Measurements from ENCODE around the gene XPNPEP2.

Gene XPNPEP2

GRCh38 chrX:129768186-129768585 is 29.4 kb downstream of the XPNPEP2 start:
- no peaks in the 10 kb centered on the region for H3K36me3 Mint-ChIP-seq (ENCODE audit: low read depth)
- H3K27ac Mint-ChIP-seq: no peak overlapping the region
- no peaks in the 10 kb centered on the region for H3K4me1 Mint-ChIP-seq
- no peak overlapping the region for H3K4me3 Mint-ChIP-seq
- TF ChIP-seq CTCF (IDR thresholded peaks at IDR 0.05; ENCODE audit: unreplicated experiment in 3 of 3): no peak
- peaks cover 4% of the 10 kb centered on the region for H3K27me3 Mint-ChIP-seq (ENCODE audit: low read depth)
- H3K9me3 Mint-ChIP-seq: peaks cover 6% of the 10 kb centered on the region

- no peak for TF ChIP-seq CTCF (IDR thresholded peaks at IDR 0.05; ENCODE audit: unreplicated experiment in 3 of 3)
- Mint-ChIP-seq H3K36me3 (ENCODE audit: low read depth) (no peaks in the 10 kb centered on the region), H3K4me3 (no peak overlapping the region), H3K27ac (no peak overlapping the region), H3K9me3 (peaks cover 6% of the 10 kb centered on the region), H3K27me3 (ENCODE audit: low read depth) (peaks cover 4% of the 10 kb centered on the region), H3K4me1 (no peaks in the 10 kb centered on the region)
Measured at GRCh38 chrX:129768586-129769466, 30.0 kb downstream of the XPNPEP2 start.

- H3K27me3 Mint-ChIP-seq (ENCODE audit: low read depth): peaks cover 4% of the 10 kb centered on the region
- no peaks in the 10 kb centered on the region for H3K36me3 Mint-ChIP-seq (ENCODE audit: low read depth)
- H3K27ac Mint-ChIP-seq: no peak overlapping the region
- H3K4me1 Mint-ChIP-seq: no peaks in the 10 kb centered on the region
- no peak for TF ChIP-seq CTCF (IDR thresholded peaks at IDR 0.05; ENCODE audit: unreplicated experiment in 3 of 3)
- no peak overlapping the region for H3K4me3 Mint-ChIP-seq
- peaks cover 6% of the 10 kb centered on the region for H3K9me3 Mint-ChIP-seq
Measured at GRCh38 chrX:129769467-129770154, 30.8 kb downstream of the XPNPEP2 start.

GRCh38 chrX:129771266-129771995 is 32.7 kb downstream of the XPNPEP2 start:
- Mint-ChIP-seq H3K27me3 (ENCODE audit: low read depth) (peaks cover 4% of the 10 kb centered on the region), H3K36me3 (ENCODE audit: low read depth) (no peaks in the 10 kb centered on the region), H3K9me3 (peaks cover 4% of the 10 kb centered on the region), H3K4me3 (no peak overlapping the region), H3K4me1 (no peaks in the 10 kb centered on the region), H3K27ac (no peak overlapping the region)
- no peak for TF ChIP-seq CTCF (IDR thresholded peaks at IDR 0.05; ENCODE audit: unreplicated experiment in 3 of 3)

GRCh38 chrX:129772796-129773431 is 34.1 kb downstream of the XPNPEP2 start:
- Mint-ChIP-seq H3K36me3 (ENCODE audit: low read depth) (no peaks in the 10 kb centered on the region), H3K4me1 (no peaks in the 10 kb centered on the region), H3K27ac (no peak overlapping the region), H3K4me3 (no peak overlapping the region), H3K27me3 (ENCODE audit: low read depth) (no peaks in the 10 kb centered on the region), H3K9me3 (no peaks in the 10 kb centered on the region)
- TF ChIP-seq CTCF (IDR thresholded peaks at IDR 0.05; ENCODE audit: unreplicated experiment in 3 of 3): no peak
